B cell (primary cell): Measurements from ENCODE around the gene TXN. TPM values are rescaled to one million over a fixed set of nuclear protein-coding genes. Genes with fewer than 3 reads are reported as not detected.

ENCODE experiments used
- ATAC-seq: fragments of 200-7000 bp; cut with Tn5 transposase; one replicate; pipeline ENCODE4 v1.10.0; 2021; ENCODE audit warnings: low read depth, mild to moderate bottlenecking, moderate number of reproducible peaks, moderate library complexity
- CTCF ChIA-PET: fragments of 350-600 bp; sonication (Branson Sonifier 250); formaldehyde crosslinking; loops from one replicate; lab custom pipeline; 2021; ENCODE audit warnings: antibody characterized with exemption, inconsistent platforms; lab: Charles Lee
- POLR2A ChIA-PET: fragments of 350-600 bp; sonication (Branson Sonifier 250); formaldehyde crosslinking; loops from one replicate; lab custom pipeline; 2021; ENCODE audit warnings: antibody characterized with exemption; lab: Charles Lee
- DNase-seq: peaks from one replicate; pipeline ENCODE4 v3.0.0; 2013
- H2AFZ ChIP-seq: 2 replicates; pipeline ENCODE4 v1.6.1; 2012; ENCODE audit warnings: mild to moderate bottlenecking, low read depth, low read length; ENCODE audit not compliant: insufficient read depth, poor library complexity, severe bottlenecking
- H3K27ac ChIP-seq, 2 donors: 1 replicate in 1 of 2; 2 replicates in 1 of 2; pipeline ENCODE4 v1.5.1; 2012 to 2013; ENCODE audit warnings: low read length in 2 of 2, mild to moderate bottlenecking in 2 of 2, moderate library complexity in 1 of 2
- H3K27me3 ChIP-seq, 4 experiments: fragments of 200-600 bp in 1 of 4; sonication (generic) in 1 of 4; replicated peaks in 1 of 4; 1 replicate in 2 of 4; 2 replicates in 2 of 4; pipeline versions ENCODE4 v1.6.1 to v1.7.0; 2013 to 2016; ENCODE audit warnings: low read length in 3 of 4, mild to moderate bottlenecking in 2 of 4, mixed read lengths in 1 of 4, moderate library complexity in 1 of 4; ENCODE audit not compliant: insufficient read depth in 4 of 4, control insufficient read depth in 3 of 4; ENCODE audit errors: control extremely low read depth in 1 of 4
- H3K36me3 ChIP-seq, 2 experiments: replicated peaks in 1 of 2; 1 replicate in 1 of 2; 2 replicates in 1 of 2; pipeline versions ENCODE4 v1.6.1 to v1.7.1; 2013; ENCODE audit warnings: low read length in 1 of 2; ENCODE audit not compliant: insufficient read depth in 2 of 2, control insufficient read depth in 1 of 2; ENCODE audit errors: control extremely low read depth in 1 of 2, extremely low read depth in 1 of 2
- H3K4me1 ChIP-seq, 2 donors: fragments of 200-600 bp in 1 of 2; sonication (generic) in 1 of 2; 1 replicate in 1 of 2; 2 replicates in 1 of 2; pipeline versions ENCODE4 v1.5.1 to v1.6.1; 2013 to 2017; ENCODE audit warnings: low read length in 2 of 2; ENCODE audit not compliant: control insufficient read depth in 2 of 2, insufficient read depth in 2 of 2
- H3K4me2 ChIP-seq: replicated peaks from 2 replicates; pipeline ENCODE3; 2012; ENCODE audit warnings: mild to moderate bottlenecking, low read depth, low read length; ENCODE audit not compliant: poor library complexity, severe bottlenecking
- H3K4me3 ChIP-seq, 5 experiments: fragments of 200-600 bp in 1 of 5; sonication (generic) in 1 of 5; 1 replicate in 3 of 5; 2 replicates in 2 of 5; pipeline versions ENCODE4 v1.5.1 to v1.7.0; 2011 to 2016; ENCODE audit warnings: low read length in 4 of 5, mild to moderate bottlenecking in 4 of 5, low read depth in 2 of 5, control low read depth in 1 of 5, moderate library complexity in 1 of 5; ENCODE audit not compliant: insufficient read depth in 1 of 5; ENCODE audit errors: control extremely low read depth in 1 of 5, extremely low read depth in 1 of 5
- H3K79me2 ChIP-seq: fragments of 200-600 bp; sonication (generic); one replicate; pipeline ENCODE4 v1.6.0; 2016; ENCODE audit warnings: low read length; ENCODE audit not compliant: control insufficient read depth, insufficient read depth
- H3K9ac ChIP-seq: fragments of 200-600 bp; sonication (generic); 2 replicates; pipeline ENCODE4 v1.6.1; 2017; ENCODE audit warnings: mild to moderate bottlenecking, low read length, moderate library complexity
- H3K9me3 ChIP-seq, 3 donors: one replicate each; pipeline versions ENCODE4 v1.6.1 to v1.7.1; 2013; ENCODE audit warnings: low read length in 2 of 3; ENCODE audit not compliant: control insufficient read depth in 2 of 3, insufficient read depth in 1 of 3; ENCODE audit errors: control extremely low read depth in 1 of 3
- H4K20me1 ChIP-seq: 2 replicates; pipeline ENCODE4 v1.6.0; 2012; ENCODE audit warnings: mild to moderate bottlenecking, low read length; ENCODE audit not compliant: insufficient read depth, control insufficient read depth, poor library complexity, severe bottlenecking
- H3K27ac Mint-ChIP-seq: one replicate; pipeline ENCODE4 v1.8.0; 2021; ENCODE audit warnings: mixed read lengths
- H3K27me3 Mint-ChIP-seq: one replicate; pipeline ENCODE4 v1.8.0; 2021; ENCODE audit warnings: mixed read lengths
- H3K4me1 Mint-ChIP-seq: one replicate; pipeline ENCODE4 v1.8.0; 2021; ENCODE audit warnings: mixed read lengths
- H3K4me3 Mint-ChIP-seq: one replicate; pipeline ENCODE4 v1.8.0; 2021; ENCODE audit warnings: mixed read lengths
- H3K9me3 Mint-ChIP-seq: one replicate; pipeline ENCODE4 v1.8.0; 2022; ENCODE audit warnings: mixed read lengths; ENCODE audit not compliant: insufficient read depth
- EZH2 ChIP-seq: IDR thresholded peaks from 2 replicates; pipeline ENCODE4 v1.6.1; 2012; ENCODE audit warnings: borderline replicate concordance, low read depth, mild to moderate bottlenecking, moderate library complexity, low read length; ENCODE audit not compliant: insufficient read depth, poor library complexity, severe bottlenecking
- WGBS: methylation state at CpG from one replicate; pipeline ENCODE4 v1.1.5; 2013; ENCODE audit warnings: missing lambda C conversion rate; ENCODE audit not compliant: insufficient coverage; 5-methylcytosine and 5-hydroxymethylcytosine counted together
- intact Hi-C: fragments of 100-400 bp; cut with micrococcal nuclease; formaldehyde crosslinking; loops from one replicate; pipeline ENCODE4 v1.10.0; 2022
- polyA plus RNA-seq: library from polyadenylated mRNA; depleted of rRNA; stranded (reverse); fragments of >200 nt; gene quantifications from 2 replicates; pipeline ENCODE4 v1.2.3, GENCODE V29; 2012
- total RNA-seq, 2 donors: library from RNA; stranded (reverse); fragments of 120-200 nt in 1 of 2; gene quantifications; 1 replicate in 1 of 2; 2 replicates in 1 of 2; pipeline versions ENCODE4 v1.2.3 to v1.2.4, GENCODE V29; 2013 to 2022
- TF ChIP-seq, protein P1 (sequence below): fragments of 200-600 bp; IDR thresholded peaks from one replicate; pipeline ENCODE4 v1.8.0; 2022; ENCODE audit warnings: antibody characterized with exemption, mild to moderate bottlenecking

Gene TXN
- total and polyA plus RNA-seq, 2 donors (not counting 1 experiment from before 2014, with no cell fraction given): 20.2 to 29.0 TPM

DNA sequence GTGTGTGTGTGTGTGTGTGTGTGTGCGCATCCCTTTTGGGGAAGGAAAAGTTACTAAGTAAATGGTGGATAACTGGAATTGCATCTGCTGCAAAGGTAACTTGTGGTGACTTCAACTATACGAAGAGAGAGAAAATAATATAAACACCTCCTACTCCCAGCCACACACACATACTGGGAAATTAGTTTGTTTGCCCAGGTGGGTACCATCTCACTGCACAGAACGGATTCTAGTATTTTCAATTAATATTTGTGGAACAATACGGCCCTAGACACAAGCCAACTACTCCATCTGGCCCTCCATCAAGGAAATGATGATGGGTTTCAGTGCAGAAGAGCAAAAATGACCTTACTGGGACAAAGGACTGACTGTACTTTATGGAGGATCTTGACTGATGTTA is 32.2 kb upstream of the TXN start:
- H3K27ac ChIP-seq: no peak overlapping the region
- no peak overlapping the region for H3K4me2 ChIP-seq
- Mint-ChIP-seq H3K4me1 (no peaks in the 10 kb centered on the region), H3K27ac (no peak overlapping the region), H3K27me3 (peaks cover 7% of the 10 kb centered on the region), H3K9me3 (no peaks in the 10 kb centered on the region), H3K4me3 (no peak overlapping the region)
- H3K79me2 ChIP-seq: no peaks in the 10 kb centered on the region
- ATAC-seq (no peak), DNase-seq (no peak)
- H2AFZ ChIP-seq: no peak overlapping the region
- no peaks in the 10 kb centered on the region for H3K36me3 ChIP-seq
- ChIA-PET CTCF (no interaction called here), POLR2A (no interaction called here)
- no peaks in the 10 kb centered on the region for H3K9me3 ChIP-seq
- H3K27me3 ChIP-seq: no peaks in the 10 kb centered on the region
- no peak for TF ChIP-seq EZH2
- TF ChIP-seq, protein P1, sequence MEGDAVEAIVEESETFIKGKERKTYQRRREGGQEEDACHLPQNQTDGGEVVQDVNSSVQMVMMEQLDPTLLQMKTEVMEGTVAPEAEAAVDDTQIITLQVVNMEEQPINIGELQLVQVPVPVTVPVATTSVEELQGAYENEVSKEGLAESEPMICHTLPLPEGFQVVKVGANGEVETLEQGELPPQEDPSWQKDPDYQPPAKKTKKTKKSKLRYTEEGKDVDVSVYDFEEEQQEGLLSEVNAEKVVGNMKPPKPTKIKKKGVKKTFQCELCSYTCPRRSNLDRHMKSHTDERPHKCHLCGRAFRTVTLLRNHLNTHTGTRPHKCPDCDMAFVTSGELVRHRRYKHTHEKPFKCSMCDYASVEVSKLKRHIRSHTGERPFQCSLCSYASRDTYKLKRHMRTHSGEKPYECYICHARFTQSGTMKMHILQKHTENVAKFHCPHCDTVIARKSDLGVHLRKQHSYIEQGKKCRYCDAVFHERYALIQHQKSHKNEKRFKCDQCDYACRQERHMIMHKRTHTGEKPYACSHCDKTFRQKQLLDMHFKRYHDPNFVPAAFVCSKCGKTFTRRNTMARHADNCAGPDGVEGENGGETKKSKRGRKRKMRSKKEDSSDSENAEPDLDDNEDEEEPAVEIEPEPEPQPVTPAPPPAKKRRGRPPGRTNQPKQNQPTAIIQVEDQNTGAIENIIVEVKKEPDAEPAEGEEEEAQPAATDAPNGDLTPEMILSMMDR: no peak
- no CpG with 5 or more reads among the region's 4 CpGs for WGBS
- H3K9ac ChIP-seq: no peak overlapping the region
- intact Hi-C loops: no loop called here
- H4K20me1 ChIP-seq: no peaks in the 10 kb centered on the region
- no peak overlapping the region for H3K4me3 ChIP-seq
- no peaks in the 10 kb centered on the region for H3K4me1 ChIP-seq

DNA sequence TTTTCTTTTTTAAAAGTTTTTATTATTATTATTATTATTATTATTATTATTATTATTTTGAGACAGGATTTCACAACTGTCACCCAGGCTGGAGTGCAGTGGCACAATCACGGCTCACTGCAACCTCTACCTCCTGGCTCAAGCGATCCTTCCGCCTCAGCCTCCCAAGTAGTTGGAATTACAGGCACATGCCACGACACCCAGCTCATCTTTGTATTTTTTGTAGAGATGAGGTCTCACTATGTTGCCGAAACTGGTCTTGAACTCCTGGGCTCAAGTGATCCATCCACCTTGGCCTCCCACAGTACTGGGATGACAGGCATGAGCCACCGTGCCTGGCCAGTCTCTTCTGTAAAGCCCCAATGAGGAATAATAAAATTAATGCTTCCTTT is 31.0 kb upstream of the TXN start:
- no peak overlapping the region for H3K9ac ChIP-seq
- H3K9me3 ChIP-seq: no peaks in the 10 kb centered on the region
- intact Hi-C loops: no loop called here
- no peak for DNase-seq
- H3K36me3 ChIP-seq: no peaks in the 10 kb centered on the region
- no peaks in the 10 kb centered on the region for H3K27me3 ChIP-seq
- Mint-ChIP-seq H3K27ac (no peak overlapping the region), H3K9me3 (no peaks in the 10 kb centered on the region), H3K4me1 (no peaks in the 10 kb centered on the region), H3K27me3 (peaks cover 7% of the 10 kb centered on the region), H3K4me3 (no peak overlapping the region)
- H3K4me2 ChIP-seq: no peak overlapping the region
- H3K27ac ChIP-seq: no peak overlapping the region
- ChIA-PET POLR2A (interaction anchor here (0.6 kb wide), 1 partner anchor 20 kb away, joined by 3 read pairs; no protein-coding TSS in a partner anchor), CTCF (no interaction called here)
- ATAC-seq: no peak
- TF ChIP-seq EZH2: no peak
- TF ChIP-seq, protein P1: no peak
- H3K4me1 ChIP-seq: no peaks in the 10 kb centered on the region
- no peak overlapping the region for H3K4me3 ChIP-seq
- H3K79me2 ChIP-seq: no peaks in the 10 kb centered on the region
- no peak overlapping the region for H2AFZ ChIP-seq
- H4K20me1 ChIP-seq: no peaks in the 10 kb centered on the region
- 93% methylated on average over 3 of the region's 6 CpGs for whole genome bisulfite sequencing
